Smooth muscle cell (in vitro differentiated cells): Measurements from ENCODE around the gene CARD19. TPM values are rescaled to one million over a fixed set of nuclear protein-coding genes. Genes with fewer than 3 reads are reported as not detected.

Source experiments
- DNase-seq: peaks from one replicate; lab custom pipeline; 2025; ENCODE audit not compliant: unreplicated experiment; lab: John Stamatoyannopoulos, UW
- H2AFZ ChIP-seq: fragments of 200-600 bp; sonication (generic); 2 replicates; pipeline ENCODE4 v1.6.0; 2016; ENCODE audit warnings: antibody characterized with exemption, low read depth, mild to moderate bottlenecking
- H3F3A ChIP-seq: fragments of 200-600 bp; sonication (generic); 2 replicates; pipeline ENCODE4 v1.6.0; 2017; ENCODE audit warnings: antibody characterized with exemption, low read depth
- H3K27ac ChIP-seq: fragments of 200-600 bp; sonication (generic); 2 replicates; pipeline ENCODE4 v1.5.1; 2016; ENCODE audit warnings: low read depth, mild to moderate bottlenecking
- H3K27me3 ChIP-seq: fragments of 200-600 bp; sonication (generic); 2 replicates; pipeline ENCODE4 v1.6.1; 2016; ENCODE audit warnings: low read depth, mild to moderate bottlenecking
- H3K36me3 ChIP-seq: fragments of 200-600 bp; sonication (generic); 2 replicates; pipeline ENCODE4 v1.5.1; 2016; ENCODE audit warnings: low read depth
- H3K4me1 ChIP-seq: fragments of 200-600 bp; sonication (generic); 2 replicates; pipeline ENCODE4 v1.5.1; 2016; ENCODE audit warnings: low read depth
- H3K4me2 ChIP-seq: fragments of 200-600 bp; sonication (generic); 2 replicates; pipeline ENCODE4 v1.6.0; 2016; ENCODE audit warnings: mild to moderate bottlenecking
- H3K4me3 ChIP-seq: fragments of 200-600 bp; sonication (generic); 2 replicates; pipeline ENCODE4 v1.5.1; 2016; ENCODE audit warnings: mild to moderate bottlenecking
- H3K79me2 ChIP-seq: fragments of 200-600 bp; sonication (generic); 2 replicates; pipeline ENCODE4 v1.6.0; 2016; ENCODE audit warnings: low read depth, mild to moderate bottlenecking
- H3K9ac ChIP-seq: fragments of 200-600 bp; sonication (generic); 2 replicates; pipeline ENCODE4 v1.6.0; 2016; ENCODE audit warnings: low read depth
- H3K9me3 ChIP-seq: fragments of 200-600 bp; sonication (generic); replicated peaks from 2 replicates; pipeline ENCODE4 v1.5.1; 2016; ENCODE audit warnings: low read depth
- H4K20me1 ChIP-seq: fragments of 200-600 bp; sonication (generic); 2 replicates; pipeline ENCODE4 v1.6.0; 2016; ENCODE audit warnings: low read depth
- CTCF ChIP-seq: fragments of 200-600 bp; sonication (generic); IDR thresholded peaks from 2 replicates; pipeline ENCODE4 v1.5.1; 2017; ENCODE audit warnings: borderline replicate concordance, mild to moderate bottlenecking, antibody characterized with exemption; ENCODE audit not compliant: insufficient read depth, poor library complexity, severe bottlenecking
- WGBS: methylation state at CpG from one replicate; pipeline ENCODE4 v1.1.7; 2016; ENCODE audit warnings: low lambda C conversion rate; 5-methylcytosine and 5-hydroxymethylcytosine counted together
- polyA plus RNA-seq: library from polyadenylated mRNA; unstranded; fragments of >200 nt; fragmentation: Nextera tagmentation; extraction: Ambion mirVana; gene quantifications from 2 replicates; pipeline ENCODE4 v1.2.1, GENCODE V29; 2016
- total RNA-seq: library from RNA; depleted of rRNA; stranded (reverse); fragments of >200 nt; gene quantifications from 2 replicates; pipeline ENCODE4 v1.2.3, GENCODE V29; 2014

CARD19 gene
- total and polyA plus RNA-seq, 2 experiments from 2014 or later, result 86.0 to 88.1 TPM

- no peak for DNase-seq
- 91% methylated on average over 15 of the region's 15 CpGs for WGBS
Observed at GRCh38 chr9:93108291-93109041, 12.4 kb downstream of the CARD19 start.

DNA sequence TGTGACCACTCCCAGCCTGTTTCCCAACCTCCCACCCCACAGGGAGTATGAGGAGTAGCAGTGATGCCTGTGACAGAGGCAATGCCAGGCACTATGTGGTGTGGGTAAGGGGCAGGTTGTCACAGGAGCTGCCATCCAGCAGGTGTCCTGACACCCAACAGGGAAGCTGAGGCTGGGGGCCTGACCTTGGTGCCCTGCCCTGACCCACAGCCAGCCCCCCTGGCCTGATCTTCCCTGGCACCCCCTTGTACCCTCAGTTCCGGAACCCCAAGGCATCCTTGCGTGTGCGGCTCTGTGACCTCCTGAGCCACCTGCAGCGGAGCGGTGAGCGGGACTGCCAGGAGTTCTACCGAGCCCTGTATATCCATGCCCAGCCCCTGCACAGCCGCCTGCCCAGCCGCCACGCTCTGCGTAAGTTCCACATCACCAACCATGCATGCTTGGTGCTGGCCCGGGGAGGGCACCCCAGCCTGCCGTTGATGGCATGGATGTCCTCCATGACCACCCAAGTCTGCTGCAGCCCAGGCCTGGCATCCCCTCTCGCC, 14.4 kb downstream of the CARD19 start:
- H3K4me2 ChIP-seq, result no peak overlapping the region
- peaks cover 64% of the 10 kb centered on the region for H4K20me1 ChIP-seq
- H3K4me1 ChIP-seq, result no peaks in the 10 kb centered on the region
- H3K36me3 ChIP-seq, result no peaks in the 10 kb centered on the region
- H3K27me3 ChIP-seq, result no peaks in the 10 kb centered on the region
- no peak overlapping the region for H2AFZ ChIP-seq
- no peak for TF ChIP-seq CTCF
- no peak overlapping the region for H3K9ac ChIP-seq
- H3K79me2 ChIP-seq, result peaks cover 18% of the 10 kb centered on the region
- H3K27ac ChIP-seq, result no peak overlapping the region
- WGBS, result 97% methylated on average over 14 of the region's 14 CpGs
- H3K4me3 ChIP-seq, result no peak overlapping the region
- no peaks in the 10 kb centered on the region for H3F3A ChIP-seq
- no peak for DNase-seq
- H3K9me3 ChIP-seq, result no peaks in the 10 kb centered on the region

More at GRCh38 chr9:93108291-93109041, 12.4 kb downstream of the CARD19 start:
- Histone ChIP-seq H3K4me3 (no peak overlapping the region), H2AFZ (no peak overlapping the region), H3F3A (no peaks in the 10 kb centered on the region), H3K4me1 (no peaks in the 10 kb centered on the region), H3K36me3 (peaks cover 3% of the 10 kb centered on the region), H4K20me1 (peaks cover 83% of the 10 kb centered on the region), H3K27ac (no peak overlapping the region), H3K27me3 (no peaks in the 10 kb centered on the region), H3K9me3 (peaks cover 5% of the 10 kb centered on the region), H3K9ac (no peak overlapping the region), H3K4me2 (no peak overlapping the region), H3K79me2 (peaks cover 37% of the 10 kb centered on the region)
- no peak for TF ChIP-seq CTCF

- peaks cover 12% of the 10 kb centered on the region for H3K79me2 ChIP-seq
- no peaks in the 10 kb centered on the region for H3K27me3 ChIP-seq
- H4K20me1 ChIP-seq, result peaks cover 58% of the 10 kb centered on the region
- H3K9me3 ChIP-seq, result no peaks in the 10 kb centered on the region
- WGBS, result 94% methylated on average over 11 of the region's 11 CpGs
- no peak overlapping the region for H3K4me2 ChIP-seq
- H2AFZ ChIP-seq, result no peak overlapping the region
- H3F3A ChIP-seq, result no peaks in the 10 kb centered on the region
- H3K4me1 ChIP-seq, result no peaks in the 10 kb centered on the region
- TF ChIP-seq CTCF, result no peak
- H3K9ac ChIP-seq, result no peak overlapping the region
- no peaks in the 10 kb centered on the region for H3K36me3 ChIP-seq
- H3K4me3 ChIP-seq, result no peak overlapping the region
- no peak for DNase-seq
- H3K27ac ChIP-seq, result no peak overlapping the region
Observed at GRCh38 chr9:93111001-93111370, 15.0 kb downstream of the CARD19 start.
